H1 (cell line): ENCODE results near the gene FAM120A. TPM values are rescaled to one million over a fixed set of nuclear protein-coding genes. Genes with fewer than 3 reads are reported as not detected.

Experiments used
- CTCF ChIA-PET: fragments of 300-600 bp; sonication (Branson Sonifier 250); formaldehyde crosslinking; loops from one replicate; lab custom pipeline; 2021; ENCODE audit not compliant: partially characterized antibody; lab: Charles Lee
- POLR2A ChIA-PET: fragments of 300-600 bp; sonication (Branson Sonifier 250); formaldehyde crosslinking; loops from one replicate; lab custom pipeline; 2021; ENCODE audit warnings: inconsistent platforms; ENCODE audit not compliant: partially characterized antibody; lab: Charles Lee
- DNase-seq, 2 experiments: peaks; one replicate each; pipeline versions ENCODE4 v3.0.0 to v3.0.0-alpha.2; 2010 to 2022; ENCODE audit warnings: low spot score in 2 of 2, low read depth in 1 of 2, mixed read lengths in 1 of 2
- FAIRE-seq: peaks from 2 replicates; lab custom pipeline; 2011; peaks lifted over from hg19 to GRCh38; lab: Jason Lieb, UNC
- H2AFZ ChIP-seq: 2 replicates; pipeline ENCODE4 v1.8.1; 2012; ENCODE audit warnings: low read length, inconsistent platforms
- H2AK5ac ChIP-seq: 2 replicates; pipeline ENCODE4 v1.6.1; 2013; ENCODE audit warnings: low read depth, low read length
- H2BK120ac ChIP-seq: replicated peaks from 2 replicates; pipeline ENCODE3; 2013; ENCODE audit warnings: low read depth, low read length, inconsistent platforms
- H2BK12ac ChIP-seq: 2 replicates; pipeline ENCODE4 v1.6.1; 2013; ENCODE audit warnings: low read depth, low read length
- H2BK15ac ChIP-seq: 2 replicates; pipeline ENCODE4 v1.6.1; 2013; ENCODE audit warnings: low read length
- H2BK20ac ChIP-seq: 2 replicates; pipeline ENCODE4 v1.6.1; 2013; ENCODE audit warnings: low read length
- H2BK5ac ChIP-seq: 2 replicates; pipeline ENCODE4 v1.6.1; 2013; ENCODE audit warnings: low read depth, low read length
- H3K14ac ChIP-seq: 2 replicates; pipeline ENCODE4 v1.6.1; 2013; ENCODE audit warnings: inconsistent platforms; ENCODE audit not compliant: insufficient read length
- H3K18ac ChIP-seq: 2 replicates; pipeline ENCODE4 v1.6.1; 2013; ENCODE audit warnings: low read length; ENCODE audit errors: extremely low read depth
- H3K23ac ChIP-seq: 2 replicates; pipeline ENCODE4 v1.6.1; 2013; ENCODE audit warnings: inconsistent platforms; ENCODE audit not compliant: insufficient read length
- H3K23me2 ChIP-seq: 2 replicates; pipeline ENCODE4 v1.6.1; 2013; ENCODE audit warnings: low read depth, low read length
- H3K27ac ChIP-seq: 2 replicates; pipeline ENCODE4 v1.6.1; 2011; ENCODE audit warnings: low read depth, low read length, inconsistent platforms
- H3K27me3 ChIP-seq, 4 experiments: replicated peaks in 1 of 4; 1 replicate in 1 of 4; 2 replicates in 3 of 4; pipeline versions ENCODE4 v1.6.1 to v1.8.1; 2011 to 2013; ENCODE audit warnings: low read length in 3 of 4, mild to moderate bottlenecking in 3 of 4, inconsistent platforms in 2 of 4, mixed read lengths in 2 of 4, moderate library complexity in 1 of 4; ENCODE audit not compliant: control insufficient read depth in 3 of 4, insufficient read depth in 3 of 4; ENCODE audit errors: extremely low read depth in 1 of 4
- H3K36me3 ChIP-seq, 4 experiments: 2 replicates each; pipeline versions ENCODE4 v1.6.1 to v1.8.1; 2011 to 2013; ENCODE audit warnings: mild to moderate bottlenecking in 4 of 4, low read length in 3 of 4, moderate library complexity in 2 of 4, control low read depth in 1 of 4, inconsistent platforms in 1 of 4; ENCODE audit not compliant: insufficient read depth in 4 of 4, control insufficient read depth in 2 of 4
- H3K4ac ChIP-seq: replicated peaks from 2 replicates; pipeline ENCODE3; 2013; ENCODE audit warnings: low read length, low read depth, mixed read lengths, inconsistent platforms; ENCODE audit not compliant: insufficient read length
- H3K4me1 ChIP-seq, 4 experiments: replicated peaks in 1 of 4; 1 replicate in 1 of 4; 2 replicates in 3 of 4; pipeline versions ENCODE4 v1.6.1 to v1.8.1; 2011 to 2013; ENCODE audit warnings: low read length in 3 of 4, inconsistent platforms in 2 of 4, mixed read lengths in 1 of 4; ENCODE audit not compliant: insufficient read depth in 4 of 4, control insufficient read depth in 3 of 4
- H3K4me2 ChIP-seq, 2 experiments: 2 replicates each; pipeline versions ENCODE4 v1.6.1 to v1.8.1; 2011 to 2013; ENCODE audit warnings: low read depth in 2 of 2, low read length in 2 of 2, control low read depth in 1 of 2, inconsistent platforms in 1 of 2, mild to moderate bottlenecking in 1 of 2; ENCODE audit not compliant: insufficient read depth in 1 of 2
- H3K4me3 ChIP-seq, 4 experiments: fragments of 200-600, 300-600 bp in 1 of 4; sonication (generic), shearing (Covaris generic), sonication (Bioruptor Twin) in 1 of 4; 2 replicates each; pipeline versions ENCODE4 v1.5.1 to v1.8.1; 2011 to 2016; ENCODE audit warnings: low read length in 4 of 4, low read depth in 3 of 4, control low read depth in 2 of 4, inconsistent platforms in 2 of 4, mild to moderate bottlenecking in 2 of 4, mixed read lengths in 1 of 4, moderate library complexity in 1 of 4; ENCODE audit not compliant: insufficient read depth in 2 of 4; ENCODE audit errors: extremely low read depth in 1 of 4
- H3K56ac ChIP-seq: replicated peaks from 2 replicates; pipeline ENCODE3; 2013; ENCODE audit warnings: low read depth, mild to moderate bottlenecking, mixed read lengths, low read length, inconsistent platforms; ENCODE audit not compliant: insufficient read length
- H3K79me1 ChIP-seq: 2 replicates; pipeline ENCODE4 v1.6.1; 2013; ENCODE audit warnings: low read depth, low read length, control low read depth
- H3K79me2 ChIP-seq, 2 experiments: 2 replicates each; pipeline versions ENCODE4 v1.6.1 to v1.8.1; 2012 to 2013; ENCODE audit warnings: low read length in 2 of 2, mild to moderate bottlenecking in 2 of 2, inconsistent platforms in 1 of 2; ENCODE audit not compliant: insufficient read depth in 2 of 2, control insufficient read depth in 1 of 2
- H3K9ac ChIP-seq, 4 experiments: replicated peaks in 1 of 4; 1 replicate in 1 of 4; 2 replicates in 3 of 4; pipeline versions ENCODE4 v1.6.1 to v1.8.1; 2011 to 2013; ENCODE audit warnings: low read depth in 3 of 4, low read length in 3 of 4, control low read depth in 2 of 4, mild to moderate bottlenecking in 2 of 4, moderate library complexity in 2 of 4, inconsistent platforms in 1 of 4; ENCODE audit errors: extremely low read depth in 1 of 4
- H3K9me3 ChIP-seq, 2 experiments: 2 replicates each; pipeline versions ENCODE4 v1.6.1 to v1.8.1; 2012 to 2013; ENCODE audit warnings: mild to moderate bottlenecking in 2 of 2, moderate library complexity in 2 of 2, control low read depth in 1 of 2, inconsistent platforms in 1 of 2, low read depth in 1 of 2, low read length in 1 of 2, mixed read lengths in 1 of 2; ENCODE audit not compliant: insufficient read depth in 2 of 2
- H4K20me1 ChIP-seq, 2 experiments: replicated peaks in 1 of 2; 2 replicates each; pipeline versions ENCODE3 to v1.8.1; 2011 to 2013; ENCODE audit warnings: inconsistent platforms in 2 of 2, low read length in 2 of 2, mild to moderate bottlenecking in 1 of 2; ENCODE audit not compliant: insufficient read depth in 2 of 2, control insufficient read depth in 1 of 2
- H4K5ac ChIP-seq: 2 replicates; pipeline ENCODE4 v1.6.1; 2013; ENCODE audit warnings: low read length, low read depth, mixed read lengths, inconsistent platforms; ENCODE audit not compliant: insufficient read length
- H4K8ac ChIP-seq: 2 replicates; pipeline ENCODE4 v1.8.0; 2013; ENCODE audit warnings: mild to moderate bottlenecking, moderate library complexity, low read length, inconsistent platforms; ENCODE audit not compliant: insufficient read depth; ENCODE audit errors: extremely low read depth
- H4K91ac ChIP-seq: replicated peaks from 2 replicates; pipeline ENCODE3; 2013; ENCODE audit warnings: low read length, mixed read lengths, inconsistent platforms; ENCODE audit not compliant: insufficient read length
- TAF7 ChIP-seq: optimal IDR thresholded peaks from 2 replicates; pipeline ENCODE3; 2011; ENCODE audit warnings: low read depth, mild to moderate bottlenecking, inconsistent platforms, low read length, moderate library complexity, borderline replicate concordance
- WGBS, 2 experiments: shearing (Covaris generic) in 1 of 2; methylation state at CpG; one replicate each; pipeline versions ENCODE4 v1.1.6 to v1.1.7; 2013 to 2015; ENCODE audit warnings: low lambda C conversion rate in 2 of 2, mixed read lengths in 2 of 2, inconsistent platforms in 1 of 2, low coverage in 1 of 2, missing lambda C conversion rate in 1 of 2; ENCODE audit not compliant: insufficient replicate concordance in 2 of 2, insufficient coverage in 1 of 2, insufficient read length in 1 of 2; ENCODE audit errors: extremely low coverage in 1 of 2, missing lambda C conversion rate in 1 of 2; 5-methylcytosine and 5-hydroxymethylcytosine counted together
- polyA plus RNA-seq, 7 experiments: library from polyadenylated mRNA; depleted of rRNA in 3 of 7; stranded (reverse) in 5 of 7; unstranded in 2 of 7; fragments of >200 nt in 5 of 7; fragments of 200-250 nt in 2 of 7; gene quantifications; 1 replicate in 5 of 7; 2 replicates in 1 of 7; 4 replicates in 1 of 7; pipeline versions ENCODE4 v1.2.1 to v1.2.3, GENCODE V29; 2011 to 2013; ENCODE audit warnings: missing spikeins in 2 of 7, mixed read lengths in 2 of 7
- total RNA-seq: library from RNA; stranded (reverse); fragmentation: NEBNext Ultra II Directional; extraction: Animal tissue kit (Norgen Biotek cat#: 25700); gene quantifications from 2 replicates; pipeline ENCODE4 v1.2.1, GENCODE V29; 2021

The FAM120A gene
- total and polyA plus RNA-seq, 2 of the 8 experiments (the other 6 are each of a cell fraction or from before 2014, with no cell fraction given): 24.9 to 54.7 TPM

DNA sequence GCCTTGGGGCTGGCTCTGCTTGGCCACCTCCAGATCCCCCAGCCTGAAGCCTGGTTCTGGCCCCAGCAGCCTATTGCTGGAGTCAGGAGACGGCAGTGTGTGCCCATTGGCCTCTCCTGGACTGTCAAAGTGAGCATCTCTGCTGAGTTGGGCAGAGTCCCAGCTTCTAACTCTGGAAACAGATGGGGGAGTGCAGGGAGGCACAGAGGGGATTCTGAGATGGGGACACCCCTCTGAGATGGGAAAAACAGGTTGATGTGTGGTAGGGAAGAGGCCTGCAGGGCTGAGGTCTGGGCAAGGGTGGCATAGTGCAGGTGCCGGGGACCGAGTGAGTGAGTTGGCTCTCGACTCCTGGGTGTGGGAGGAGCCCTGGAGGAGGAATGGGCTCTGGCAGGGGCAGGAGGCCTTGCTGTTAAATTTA is 152.4 kb downstream of the FAM120A start:
- Histone ChIP-seq H2AK5ac (no peak overlapping the region), H2BK12ac (0 out of 2 replicates have a peak overlapping the region, but pooled peaks have one; percentile 60), H4K5ac (no peak overlapping the region), H4K8ac (no peak overlapping the region), H3K9ac (no peak overlapping the region), H2AFZ (no peak overlapping the region), H2BK120ac (no peak overlapping the region), H4K91ac (no peak overlapping the region), H2BK5ac (0 out of 2 replicates have a peak overlapping the region, but pooled peaks have one; percentile 16), H3K79me1 (no peaks in the 10 kb centered on the region), H3K9me3 (no peaks in the 10 kb centered on the region), H3K4me1 (peaks cover 9 to 23% (median 18%) of the 10 kb centered on the region in 4 experiments), H3K23me2 (peaks cover 3% of the 10 kb centered on the region), H3K14ac (no peak overlapping the region), H3K79me2 (peaks cover 0 to 15% of the 10 kb centered on the region in 2 experiments; a peak in 2 of 4 replicates), H3K4me2 (no peak overlapping the region), H3K27ac (no peak overlapping the region), H4K20me1 (peaks cover 0 to 3% of the 10 kb centered on the region in 2 experiments), H3K4me3 (no peak overlapping the region), H3K27me3 (no peaks in the 10 kb centered on the region; a peak in 1 of 7 replicates), H3K18ac (no peak overlapping the region), H2BK20ac (no peak overlapping the region; the same call in 1 of the 2 replicates), H3K36me3 (no peaks in the 10 kb centered on the region), H3K4ac (no peak overlapping the region), H3K56ac (no peak overlapping the region), H2BK15ac (no peak overlapping the region), H3K23ac (no peak overlapping the region)
- FAIRE-seq (no peak), DNase-seq (peak in 1 of 2 experiments; percentile 40)
- ChIA-PET CTCF (no interaction called here), POLR2A (no interaction called here)
- WGBS, 2 experiments: 96% methylated on average over 4 of the region's 4 CpGs; no CpG with 5 or more reads in 1 of the 2 experiments
- no peak for TF ChIP-seq TAF7
